Panc1 (cell line): ENCODE data around the gene SBK2. TPM values are rescaled to one million over a fixed set of nuclear protein-coding genes. Genes with fewer than 3 reads are reported as not detected.
"Not testable (repeated sequence)": the region's sequence is repeated elsewhere in the genome, so short reads cannot be mapped to it uniquely, and the experiment has no call there.

Experiments used
- ATAC-seq: fragments of 200-7000 bp; cut with Tn5 transposase; 2 replicates; pipeline ENCODE4 v1.9.1; 2020; ENCODE audit warnings: mild to moderate bottlenecking, moderate library complexity
- BruUV-seq: library from RNA; stranded (reverse); fragments of 400-500 nt; replicated peaks from 2 replicates; lab custom pipeline; 2021; lab: Mats Ljungman, UMichigan
- CTCF ChIA-PET: fragments of 300-600 bp; sonication (Branson Sonifier 250); formaldehyde crosslinking; loops from one replicate; lab custom pipeline; 2022; ENCODE audit warnings: antibody characterized with exemption; lab: Charles Lee
- POLR2A ChIA-PET: fragments of 300-600 bp; sonication (Branson Sonifier 250); formaldehyde crosslinking; loops from one replicate; lab custom pipeline; 2022; ENCODE audit warnings: antibody characterized with exemption; lab: Charles Lee
- DNase-seq: peaks from one replicate; pipeline ENCODE4 v3.0.0-alpha.2; 2010; ENCODE audit warnings: low read depth, low spot score
- H3K27ac ChIP-seq: 2 replicates; pipeline ENCODE4 v1.5.1; 2011; ENCODE audit warnings: mild to moderate bottlenecking, low read length, inconsistent platforms
- H3K27me3 ChIP-seq: fragments of 200-500 bp; sonication (Bioruptor generic); 2 replicates; pipeline ENCODE4 v1.6.0; 2014; ENCODE audit warnings: low read length, inconsistent platforms; ENCODE audit not compliant: control insufficient read depth, insufficient read depth
- H3K36me3 ChIP-seq: fragments of 200-500 bp; sonication (Bioruptor generic); 2 replicates; pipeline ENCODE4 v1.5.1; 2014; ENCODE audit warnings: inconsistent platforms, mild to moderate bottlenecking, low read length, moderate library complexity; ENCODE audit not compliant: control insufficient read depth, insufficient read depth
- H3K4me1 ChIP-seq: 2 replicates; pipeline ENCODE4 v1.5.1; 2011; ENCODE audit warnings: inconsistent platforms, mild to moderate bottlenecking, low read length, moderate library complexity; ENCODE audit not compliant: control insufficient read depth, insufficient read depth
- H3K4me3 ChIP-seq, 2 experiments: 2 replicates each; pipeline ENCODE4 v1.5.1; 2011 to 2012; ENCODE audit warnings: low read depth in 2 of 2, low read length in 2 of 2, mild to moderate bottlenecking in 2 of 2, inconsistent platforms in 1 of 2, moderate library complexity in 1 of 2
- H3K9me3 ChIP-seq: fragments of 200-500 bp; sonication (Bioruptor generic); 2 replicates; pipeline ENCODE4 v1.5.1; 2014; ENCODE audit warnings: low read depth, mild to moderate bottlenecking, inconsistent platforms, low read length, moderate library complexity; ENCODE audit not compliant: control insufficient read depth, insufficient read depth
- POLR2AphosphoS5 ChIP-seq: IDR thresholded peaks from 2 replicates; pipeline ENCODE4 v1.6.1; 2012; ENCODE audit warnings: mild to moderate bottlenecking, low read depth, low read length, moderate library complexity
- SIN3A ChIP-seq: IDR thresholded peaks from 2 replicates; pipeline ENCODE4 v1.6.1; 2012; ENCODE audit warnings: low read depth, mild to moderate bottlenecking, low read length, moderate library complexity, borderline replicate concordance; ENCODE audit not compliant: insufficient read depth
- TCF7L2 ChIP-seq: IDR thresholded peaks from 2 replicates; pipeline ENCODE4 v1.6.1; 2011; ENCODE audit warnings: mild to moderate bottlenecking, low read depth, low read length, inconsistent platforms
- in situ Hi-C: cut with HindIII; loops from 2 replicates; pipeline ENCODE4 v1.10.0; 2016; ENCODE audit warnings: low sequenced_read_pairs, low pct_unique_long_range_greater_than_20kb
- intact Hi-C: fragments of 100-400 bp; cut with micrococcal nuclease; formaldehyde crosslinking; loops from one replicate; pipeline ENCODE4 v1.10.0; 2022; ENCODE audit not compliant: unreplicated experiment
- total RNA-seq: library from RNA; stranded (reverse); gene quantifications from one replicate; pipeline ENCODE4 v1.2.1, GENCODE V29; 2021; ENCODE audit not compliant: unreplicated experiment
- TF ChIP-seq, protein P1 (sequence below): fragments of 450-650 bp; IDR thresholded peaks from 2 replicates; pipeline ENCODE4 v1.5.1; 2017; ENCODE audit warnings: mild to moderate bottlenecking
- TF ChIP-seq, protein P2 (sequence below), 2 experiments: IDR thresholded peaks; 2 replicates each; pipeline ENCODE4 v1.6.1; 2011 to 2012; ENCODE audit warnings: low read depth in 2 of 2, control low read depth in 1 of 2, low read length in 1 of 2, mild to moderate bottlenecking in 1 of 2, moderate library complexity in 1 of 2; ENCODE audit not compliant: insufficient read depth in 1 of 2

SBK2 gene
- total RNA-seq, 1 experiment from 2014 or later, result 0.69 TPM

DNA sequence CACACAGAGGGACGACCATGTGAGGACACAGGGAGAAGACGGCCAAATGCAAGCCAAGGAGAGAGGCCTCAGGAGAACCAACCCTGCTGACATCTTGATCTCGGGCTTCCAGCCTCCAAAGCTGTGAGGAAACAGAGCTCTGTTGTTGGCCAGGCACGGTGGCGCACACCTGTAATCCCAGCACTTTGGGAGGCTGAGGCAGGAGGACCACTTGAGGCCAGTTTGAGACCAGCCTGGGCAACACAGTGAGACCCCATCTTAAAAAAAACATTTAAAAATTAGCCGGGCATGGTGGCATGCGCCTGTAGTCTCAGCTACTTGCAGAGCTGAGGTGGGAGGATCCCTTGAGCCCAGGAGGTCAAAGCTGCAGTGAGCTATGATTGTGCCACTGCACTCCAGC, 2.7 kb downstream of the SBK2 start:
- CTCF ChIA-PET, H3K4me3 ChIP-seq, H3K36me3 ChIP-seq, DNase-seq, H3K4me1 ChIP-seq, POLR2A ChIA-PET, ATAC-seq, intact Hi-C loops, H3K27me3 ChIP-seq, H3K9me3 ChIP-seq, BruUV-seq, H3K27ac ChIP-seq, in situ Hi-C loops: not testable (repeated sequence)

DNA sequence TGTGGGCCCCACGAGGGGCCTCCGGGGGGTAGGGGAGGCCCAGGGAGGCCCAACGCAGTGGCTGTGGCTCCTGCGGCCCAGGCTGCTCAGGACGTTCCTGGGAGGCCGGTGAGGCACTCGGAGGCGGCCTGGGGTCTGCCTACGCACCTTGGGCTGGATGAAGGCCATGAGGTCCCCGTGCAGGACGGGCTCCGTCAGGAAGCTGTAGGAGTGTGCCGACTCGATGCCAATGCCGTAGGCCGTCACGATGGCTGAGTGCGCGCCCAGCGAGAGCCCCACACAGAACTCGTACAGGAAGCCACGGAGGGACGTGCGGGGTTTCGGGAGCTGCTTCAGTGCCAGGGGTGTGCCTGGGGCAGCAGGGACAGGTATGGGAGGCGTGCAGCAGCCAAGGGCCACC, 5.9 kb downstream of the SBK2 start:
- H3K27me3 ChIP-seq, result no peaks in the 10 kb centered on the region
- in situ Hi-C loops (no loop called here), intact Hi-C loops (no loop called here)
- CTCF ChIA-PET, result no interaction called here
- no peak for DNase-seq
- peaks cover 15% of the 10 kb centered on the region for H3K4me1 ChIP-seq
- H3K4me3 ChIP-seq, result no peak overlapping the region
- POLR2A ChIA-PET, result no interaction called here
- no peaks in the 10 kb centered on the region for H3K9me3 ChIP-seq
- no peak for ATAC-seq
- BruUV-seq, result no TSS peak
- no peaks in the 10 kb centered on the region for H3K36me3 ChIP-seq
- H3K27ac ChIP-seq, result no peak overlapping the region
- TF ChIP-seq SIN3A (no peak), TCF7L2 (no peak), POLR2AphosphoS5 (no peak)
- TF ChIP-seq, protein P1, sequence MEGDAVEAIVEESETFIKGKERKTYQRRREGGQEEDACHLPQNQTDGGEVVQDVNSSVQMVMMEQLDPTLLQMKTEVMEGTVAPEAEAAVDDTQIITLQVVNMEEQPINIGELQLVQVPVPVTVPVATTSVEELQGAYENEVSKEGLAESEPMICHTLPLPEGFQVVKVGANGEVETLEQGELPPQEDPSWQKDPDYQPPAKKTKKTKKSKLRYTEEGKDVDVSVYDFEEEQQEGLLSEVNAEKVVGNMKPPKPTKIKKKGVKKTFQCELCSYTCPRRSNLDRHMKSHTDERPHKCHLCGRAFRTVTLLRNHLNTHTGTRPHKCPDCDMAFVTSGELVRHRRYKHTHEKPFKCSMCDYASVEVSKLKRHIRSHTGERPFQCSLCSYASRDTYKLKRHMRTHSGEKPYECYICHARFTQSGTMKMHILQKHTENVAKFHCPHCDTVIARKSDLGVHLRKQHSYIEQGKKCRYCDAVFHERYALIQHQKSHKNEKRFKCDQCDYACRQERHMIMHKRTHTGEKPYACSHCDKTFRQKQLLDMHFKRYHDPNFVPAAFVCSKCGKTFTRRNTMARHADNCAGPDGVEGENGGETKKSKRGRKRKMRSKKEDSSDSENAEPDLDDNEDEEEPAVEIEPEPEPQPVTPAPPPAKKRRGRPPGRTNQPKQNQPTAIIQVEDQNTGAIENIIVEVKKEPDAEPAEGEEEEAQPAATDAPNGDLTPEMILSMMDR, result no peak
- TF ChIP-seq, protein P2, sequence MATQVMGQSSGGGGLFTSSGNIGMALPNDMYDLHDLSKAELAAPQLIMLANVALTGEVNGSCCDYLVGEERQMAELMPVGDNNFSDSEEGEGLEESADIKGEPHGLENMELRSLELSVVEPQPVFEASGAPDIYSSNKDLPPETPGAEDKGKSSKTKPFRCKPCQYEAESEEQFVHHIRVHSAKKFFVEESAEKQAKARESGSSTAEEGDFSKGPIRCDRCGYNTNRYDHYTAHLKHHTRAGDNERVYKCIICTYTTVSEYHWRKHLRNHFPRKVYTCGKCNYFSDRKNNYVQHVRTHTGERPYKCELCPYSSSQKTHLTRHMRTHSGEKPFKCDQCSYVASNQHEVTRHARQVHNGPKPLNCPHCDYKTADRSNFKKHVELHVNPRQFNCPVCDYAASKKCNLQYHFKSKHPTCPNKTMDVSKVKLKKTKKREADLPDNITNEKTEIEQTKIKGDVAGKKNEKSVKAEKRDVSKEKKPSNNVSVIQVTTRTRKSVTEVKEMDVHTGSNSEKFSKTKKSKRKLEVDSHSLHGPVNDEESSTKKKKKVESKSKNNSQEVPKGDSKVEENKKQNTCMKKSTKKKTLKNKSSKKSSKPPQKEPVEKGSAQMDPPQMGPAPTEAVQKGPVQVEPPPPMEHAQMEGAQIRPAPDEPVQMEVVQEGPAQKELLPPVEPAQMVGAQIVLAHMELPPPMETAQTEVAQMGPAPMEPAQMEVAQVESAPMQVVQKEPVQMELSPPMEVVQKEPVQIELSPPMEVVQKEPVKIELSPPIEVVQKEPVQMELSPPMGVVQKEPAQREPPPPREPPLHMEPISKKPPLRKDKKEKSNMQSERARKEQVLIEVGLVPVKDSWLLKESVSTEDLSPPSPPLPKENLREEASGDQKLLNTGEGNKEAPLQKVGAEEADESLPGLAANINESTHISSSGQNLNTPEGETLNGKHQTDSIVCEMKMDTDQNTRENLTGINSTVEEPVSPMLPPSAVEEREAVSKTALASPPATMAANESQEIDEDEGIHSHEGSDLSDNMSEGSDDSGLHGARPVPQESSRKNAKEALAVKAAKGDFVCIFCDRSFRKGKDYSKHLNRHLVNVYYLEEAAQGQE (IDR thresholded peaks at IDR 0.05; ENCODE audit: insufficient read depth in 1 of 2, low read depth in 2 of 2, low read length in 1 of 2), result no peak

DNA sequence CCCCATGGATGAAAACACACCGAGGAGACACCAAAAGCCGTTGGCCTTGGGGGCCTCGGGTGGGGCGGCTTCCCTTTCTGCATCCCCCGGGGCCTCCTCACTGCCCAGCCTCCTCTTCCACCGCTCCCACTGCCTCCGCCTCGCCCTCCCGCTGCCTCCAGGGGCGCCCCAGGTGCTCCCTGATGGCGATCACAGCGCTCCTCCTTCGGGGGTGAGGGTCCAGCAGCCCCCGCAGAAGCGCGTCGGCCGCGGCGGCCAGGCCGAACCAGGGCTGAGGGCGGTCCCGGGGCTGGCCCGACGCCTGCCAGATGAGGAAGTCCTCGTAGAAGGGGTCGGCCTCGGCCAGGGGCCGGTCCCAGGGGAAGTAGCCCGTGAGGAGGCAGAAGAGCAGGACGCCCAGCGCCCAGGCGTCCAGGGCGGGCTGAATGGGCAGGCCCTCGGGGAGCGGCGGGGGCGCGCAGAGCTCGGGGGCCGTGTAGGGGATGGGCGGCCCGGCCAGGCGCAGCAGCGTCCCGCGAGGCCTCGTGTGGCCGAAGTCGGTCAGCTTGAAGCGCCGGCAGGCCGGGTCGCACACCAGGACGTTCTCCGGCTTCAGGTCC, 7.2 kb downstream of the SBK2 start:
- H3K4me3 ChIP-seq, result no peak overlapping the region
- ATAC-seq (no peak), DNase-seq (no peak)
- H3K27ac ChIP-seq, result no peak overlapping the region
- TF ChIP-seq TCF7L2, result no peak
- no peak for TF ChIP-seq SIN3A
- H3K9me3 ChIP-seq, result no peaks in the 10 kb centered on the region
- H3K27me3 ChIP-seq, result no peaks in the 10 kb centered on the region
- POLR2A ChIA-PET, result no interaction called here
- intact Hi-C loops, result no loop called here
- in situ Hi-C loops, result no loop called here
- BruUV-seq, result no TSS peak
- H3K4me1 ChIP-seq, result peaks cover 20% of the 10 kb centered on the region
- no peaks in the 10 kb centered on the region for H3K36me3 ChIP-seq
- CTCF ChIA-PET, result no interaction called here
